OCI-LY3 (cell line): ENCODE measurements around the gene AVPR1A.

Source experiments
- H2AFZ ChIP-seq: fragments of 200-600, 300-600 bp; shearing (Covaris generic); 2 replicates; pipeline ENCODE4 v1.6.0; 2014; ENCODE audit warnings: antibody characterized with exemption, low read depth, low read length
- H3K27ac ChIP-seq: fragments of 200-600, 300-600 bp; sonication (generic); 2 replicates; pipeline ENCODE4 v1.5.1; 2014; ENCODE audit warnings: mild to moderate bottlenecking, low read length, moderate library complexity, mixed read lengths
- H3K27me3 ChIP-seq: fragments of 200-600, 300-600 bp; sonication (generic); 2 replicates; pipeline ENCODE4 v1.6.1; 2014; ENCODE audit warnings: low read depth, low read length, mixed read lengths
- H3K36me3 ChIP-seq: fragments of 200-600, 300-600 bp; sonication (generic); replicated peaks from 2 replicates; pipeline ENCODE3; 2014; ENCODE audit warnings: low read depth, low read length, mixed read lengths
- H3K4me1 ChIP-seq: fragments of 300-600, 200-600 bp; sonication (generic); 2 replicates; pipeline ENCODE4 v1.6.1; 2014; ENCODE audit warnings: low read length, mixed read lengths
- H3K4me2 ChIP-seq: fragments of 200-600, 300-600 bp; sonication (generic); 2 replicates; pipeline ENCODE4 v1.6.1; 2014; ENCODE audit warnings: low read length, mixed read lengths
- H3K4me3 ChIP-seq: fragments of 300-600, 200-600 bp; sonication (generic); 2 replicates; pipeline ENCODE4 v1.5.1; 2014; ENCODE audit warnings: antibody characterized with exemption, mild to moderate bottlenecking, low read length, moderate library complexity
- H3K79me2 ChIP-seq: fragments of 300-600, 200-600 bp; shearing (Covaris generic); 2 replicates; pipeline ENCODE4 v1.6.1; 2014; ENCODE audit warnings: mild to moderate bottlenecking, low read length, mixed read lengths
- H3K9ac ChIP-seq: fragments of 300-600, 200-600 bp; shearing (Covaris generic); 2 replicates; pipeline ENCODE4 v1.6.0; 2014; ENCODE audit warnings: mild to moderate bottlenecking, low read length, moderate library complexity
- H3K9me3 ChIP-seq: fragments of 200-600, 300-600 bp; shearing (Covaris generic); 2 replicates; pipeline ENCODE4 v1.6.1; 2014; ENCODE audit warnings: low read length, mixed read lengths; ENCODE audit not compliant: insufficient read depth
- H4K20me1 ChIP-seq: fragments of 200-600, 300-600 bp; sonication (generic); 2 replicates; pipeline ENCODE4 v1.6.1; 2016; ENCODE audit warnings: low read length, mixed read lengths; ENCODE audit not compliant: insufficient read depth
- EZH2phosphoT487 ChIP-seq: fragments of 200-600 bp; shearing (Covaris generic); IDR thresholded peaks from 2 replicates; pipeline ENCODE4 v1.6.1; 2018; ENCODE audit warnings: antibody characterized with exemption, mixed run types, low read depth
- TF ChIP-seq, protein P1 (sequence below): fragments of 200-600, 300-600 bp; sonication (generic); IDR thresholded peaks from 2 replicates; pipeline ENCODE4 v1.5.1; 2014; ENCODE audit warnings: antibody characterized with exemption, low read length, low read depth

Gene AVPR1A

DNA sequence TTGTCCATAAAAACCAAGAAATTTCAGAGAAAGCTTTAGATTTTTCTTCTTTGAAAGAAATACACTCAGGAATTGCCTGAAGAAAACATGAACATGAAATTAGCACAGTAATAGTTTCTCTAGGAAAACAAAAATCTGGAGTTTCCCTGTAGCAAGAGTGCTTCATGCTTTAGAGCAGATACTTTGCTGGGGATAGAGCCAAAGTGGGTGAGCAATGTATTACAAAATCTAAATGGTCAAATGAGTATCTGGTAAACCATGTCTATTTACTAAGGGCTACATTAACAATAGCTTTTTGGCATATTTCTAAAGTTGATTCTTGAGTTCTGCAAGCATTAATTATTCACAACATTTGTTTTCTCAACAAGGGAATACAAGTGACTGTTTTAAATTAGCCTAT is 26.2 kb downstream of the AVPR1A start:
- TF ChIP-seq, protein P1, sequence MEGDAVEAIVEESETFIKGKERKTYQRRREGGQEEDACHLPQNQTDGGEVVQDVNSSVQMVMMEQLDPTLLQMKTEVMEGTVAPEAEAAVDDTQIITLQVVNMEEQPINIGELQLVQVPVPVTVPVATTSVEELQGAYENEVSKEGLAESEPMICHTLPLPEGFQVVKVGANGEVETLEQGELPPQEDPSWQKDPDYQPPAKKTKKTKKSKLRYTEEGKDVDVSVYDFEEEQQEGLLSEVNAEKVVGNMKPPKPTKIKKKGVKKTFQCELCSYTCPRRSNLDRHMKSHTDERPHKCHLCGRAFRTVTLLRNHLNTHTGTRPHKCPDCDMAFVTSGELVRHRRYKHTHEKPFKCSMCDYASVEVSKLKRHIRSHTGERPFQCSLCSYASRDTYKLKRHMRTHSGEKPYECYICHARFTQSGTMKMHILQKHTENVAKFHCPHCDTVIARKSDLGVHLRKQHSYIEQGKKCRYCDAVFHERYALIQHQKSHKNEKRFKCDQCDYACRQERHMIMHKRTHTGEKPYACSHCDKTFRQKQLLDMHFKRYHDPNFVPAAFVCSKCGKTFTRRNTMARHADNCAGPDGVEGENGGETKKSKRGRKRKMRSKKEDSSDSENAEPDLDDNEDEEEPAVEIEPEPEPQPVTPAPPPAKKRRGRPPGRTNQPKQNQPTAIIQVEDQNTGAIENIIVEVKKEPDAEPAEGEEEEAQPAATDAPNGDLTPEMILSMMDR = no peak
- no peak for TF ChIP-seq EZH2phosphoT487
- H4K20me1 ChIP-seq = no peaks in the 10 kb centered on the region
- H3K4me1 ChIP-seq = no peaks in the 10 kb centered on the region
- H2AFZ ChIP-seq = no peak overlapping the region
- no peaks in the 10 kb centered on the region for H3K79me2 ChIP-seq
- H3K4me3 ChIP-seq = no peak overlapping the region
- no peaks in the 10 kb centered on the region for H3K36me3 ChIP-seq
- no peaks in the 10 kb centered on the region for H3K9me3 ChIP-seq
- no peak overlapping the region for H3K9ac ChIP-seq
- no peak overlapping the region for H3K4me2 ChIP-seq
- H3K27me3 ChIP-seq = no peaks in the 10 kb centered on the region
- H3K27ac ChIP-seq = no peak overlapping the region

GRCh38 chr12:63103494-63104131 is 47.4 kb downstream of the AVPR1A start:
- Histone ChIP-seq H4K20me1 (no peaks in the 10 kb centered on the region), H3K36me3 (no peaks in the 10 kb centered on the region), H3K79me2 (no peaks in the 10 kb centered on the region), H3K4me2 (no peak overlapping the region), H3K9ac (no peak overlapping the region), H2AFZ (no peak overlapping the region), H3K9me3 (no peaks in the 10 kb centered on the region), H3K27ac (no peak overlapping the region), H3K4me3 (no peak overlapping the region), H3K27me3 (no peaks in the 10 kb centered on the region), H3K4me1 (no peaks in the 10 kb centered on the region)
- TF ChIP-seq EZH2phosphoT487 = no peak
- TF ChIP-seq, protein P1 = peak; percentile 87

- H3K4me2 ChIP-seq = no peak overlapping the region
- H3K36me3 ChIP-seq = no peaks in the 10 kb centered on the region
- H3K79me2 ChIP-seq = no peaks in the 10 kb centered on the region
- no peaks in the 10 kb centered on the region for H3K27me3 ChIP-seq
- TF ChIP-seq EZH2phosphoT487 = no peak
- TF ChIP-seq, protein P1 = no peak
- no peaks in the 10 kb centered on the region for H3K4me1 ChIP-seq
- no peak overlapping the region for H3K9ac ChIP-seq
- H4K20me1 ChIP-seq = no peaks in the 10 kb centered on the region
- H3K4me3 ChIP-seq = no peak overlapping the region
- no peaks in the 10 kb centered on the region for H3K9me3 ChIP-seq
- H2AFZ ChIP-seq = no peak overlapping the region
- no peak overlapping the region for H3K27ac ChIP-seq
Observed at GRCh38 chr12:63101920-63102319, 49.1 kb downstream of the AVPR1A start.

DNA sequence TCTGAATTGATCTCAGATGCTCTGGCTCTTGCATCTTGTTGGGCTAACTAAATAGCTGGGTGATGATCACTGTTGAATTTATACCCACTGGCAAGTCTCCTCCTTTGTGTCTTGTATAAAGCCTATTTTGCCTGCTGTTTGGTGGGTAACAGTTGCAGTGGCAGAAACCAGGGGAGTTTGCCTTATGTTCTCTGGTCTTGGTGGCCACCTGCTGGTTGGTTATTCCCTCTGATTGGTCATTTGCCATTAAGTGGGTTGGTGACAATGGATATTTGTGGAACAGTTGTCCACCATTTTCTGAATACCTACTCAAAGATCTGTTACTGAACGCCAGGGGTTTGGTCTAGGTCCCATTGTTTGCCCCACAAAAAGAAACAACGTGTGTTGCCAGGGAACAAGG is 52.1 kb downstream of the AVPR1A start:
- Histone ChIP-seq H3K4me3 (no peak overlapping the region), H3K36me3 (no peaks in the 10 kb centered on the region), H3K9me3 (no peaks in the 10 kb centered on the region), H3K27ac (no peak overlapping the region), H4K20me1 (no peaks in the 10 kb centered on the region), H3K9ac (no peak overlapping the region), H2AFZ (no peak overlapping the region), H3K4me1 (no peaks in the 10 kb centered on the region), H3K27me3 (no peaks in the 10 kb centered on the region), H3K79me2 (no peaks in the 10 kb centered on the region), H3K4me2 (no peak overlapping the region)
- TF ChIP-seq, protein P1 = peak; percentile 45
- TF ChIP-seq EZH2phosphoT487 = no peak
